Iris pigment epithelial cell (primary cell): Measurements from ENCODE around the gene VAV1.

ENCODE experiments used
- DNase-seq: peaks from one replicate; pipeline ENCODE4 v3.0.0-alpha.2; 2011; ENCODE audit warnings: low read depth

VAV1 gene

GRCh38 chr19:6894313-6894712 is 121.8 kb downstream of the VAV1 start:
- no peak for DNase-seq

GRCh38 chr19:6903446-6903845 is 130.9 kb downstream of the VAV1 start:
- no peak for DNase-seq

DNA sequence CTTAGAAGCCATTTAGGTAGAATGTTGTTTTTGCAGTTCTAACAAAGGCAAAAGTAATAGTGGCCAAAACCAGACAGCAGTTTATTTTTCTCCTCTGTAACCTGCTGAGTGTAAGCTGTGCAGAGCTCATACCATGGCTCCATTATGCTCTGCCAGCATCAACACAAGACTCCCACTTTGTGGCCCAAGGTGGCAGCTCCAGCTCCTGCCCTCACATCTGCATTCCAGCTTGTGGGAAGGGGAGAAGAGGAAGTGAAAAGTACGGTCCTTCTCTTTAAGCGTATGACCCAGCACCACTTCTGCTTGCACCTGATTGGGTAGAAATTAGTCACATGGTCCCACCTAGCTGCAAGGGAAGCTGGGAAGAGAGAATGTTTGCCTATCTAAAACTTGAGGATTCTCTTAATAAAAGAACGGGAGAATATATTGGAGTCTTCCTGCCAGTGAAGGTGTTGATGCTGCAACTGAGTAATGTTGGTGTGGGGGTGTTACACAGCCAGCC is 134.1 kb downstream of the VAV1 start:
- DNase-seq = no peak
